GM18873 (cell line): ENCODE results near the gene PROSER3.
A peak's percentile ranks its signal among the peaks of the same experiment; 100 is the strongest.

Source experiments
- ATAC-seq: cut with Tn5 transposase; IDR thresholded peaks from one replicate; pipeline ENCODE4 v1.9.1; 2021; ENCODE audit warnings: mild to moderate bottlenecking, moderate library complexity, moderate number of reproducible peaks; ENCODE audit not compliant: unreplicated experiment, low FRiP score

Gene PROSER3

DNA sequence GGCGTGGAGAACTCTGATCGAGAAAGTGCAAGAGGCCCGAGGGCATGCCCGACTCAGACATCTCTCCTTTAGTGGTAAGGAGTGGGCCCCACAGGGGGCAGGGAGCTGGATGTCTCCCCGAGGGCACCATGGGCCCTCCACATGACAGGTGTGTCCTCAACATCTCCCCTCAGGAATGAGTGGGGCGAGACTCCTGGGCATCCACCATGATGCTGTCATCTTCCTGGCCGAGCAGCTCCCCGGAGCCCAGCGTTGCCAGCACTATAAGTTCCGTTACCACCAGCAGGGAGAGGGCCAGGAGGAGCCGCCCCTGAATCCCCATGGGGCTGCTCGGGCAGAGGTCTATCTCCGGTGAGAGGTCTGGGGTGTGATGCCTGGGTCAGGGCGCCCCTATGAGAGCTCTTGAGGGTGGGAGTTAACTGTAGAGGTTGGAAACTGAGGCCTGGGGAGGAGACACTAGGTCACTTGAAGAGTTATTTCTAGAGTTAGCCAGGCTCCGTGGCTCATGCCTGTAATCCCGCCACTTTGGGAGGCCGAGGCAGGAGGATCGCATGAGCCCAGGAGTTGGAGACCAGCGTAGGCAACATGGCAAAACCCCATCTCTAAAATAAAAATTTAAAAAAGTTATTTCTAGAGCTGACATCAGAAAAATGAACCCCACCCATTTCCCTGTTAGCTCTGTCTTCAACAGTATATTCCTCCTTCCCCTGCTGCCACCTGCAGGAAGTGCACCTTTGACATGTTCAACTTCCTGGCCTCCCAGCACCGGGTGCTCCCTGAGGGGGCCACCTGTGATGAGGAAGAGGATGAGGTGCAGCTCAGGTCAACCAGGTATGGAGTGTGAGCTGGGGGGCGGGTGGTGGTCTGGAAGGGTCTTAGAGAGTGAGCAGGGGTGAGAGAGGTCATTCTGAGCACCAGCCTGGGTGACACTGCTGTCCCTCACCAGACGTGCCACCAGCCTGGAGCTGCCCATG is 20.8 kb upstream of the PROSER3 start:
- no peak for ATAC-seq

DNA sequence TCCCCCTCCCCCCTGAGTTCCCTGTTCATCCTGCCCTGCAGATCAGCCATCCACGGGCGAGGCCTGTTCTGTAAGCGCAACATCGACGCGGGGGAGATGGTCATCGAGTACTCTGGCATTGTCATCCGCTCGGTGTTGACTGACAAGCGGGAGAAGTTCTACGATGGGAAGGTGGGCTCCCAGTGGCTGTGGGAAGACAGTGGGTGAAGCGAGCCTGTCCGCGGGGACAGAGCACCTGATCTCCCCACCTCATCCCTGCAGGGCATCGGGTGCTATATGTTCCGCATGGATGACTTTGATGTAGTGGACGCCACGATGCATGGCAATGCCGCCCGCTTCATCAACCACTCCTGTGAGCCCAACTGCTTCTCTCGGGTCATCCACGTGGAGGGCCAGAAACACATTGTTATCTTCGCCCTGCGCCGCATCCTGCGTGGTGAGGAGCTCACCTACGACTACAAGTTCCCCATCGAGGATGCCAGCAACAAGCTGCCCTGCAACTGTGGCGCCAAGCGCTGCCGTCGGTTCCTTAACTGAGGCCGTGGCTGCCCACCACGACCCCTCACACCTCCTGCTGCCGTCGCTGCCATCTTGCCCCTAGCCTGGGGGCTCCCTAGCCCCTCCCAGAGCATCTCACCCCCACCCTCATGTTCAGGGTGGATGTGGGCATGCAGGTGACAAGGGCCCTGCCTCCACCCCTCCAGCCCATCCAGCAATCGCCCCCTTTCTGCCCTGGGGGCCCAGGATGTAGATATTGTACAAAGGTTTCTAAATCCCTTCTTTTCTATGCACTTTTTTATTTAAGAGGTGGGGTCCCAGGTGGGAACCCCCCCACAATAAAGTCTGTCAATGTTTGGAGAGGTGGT is 19.7 kb upstream of the PROSER3 start:
- ATAC-seq, result no peak

- ATAC-seq, result no peak
Observed at GRCh38 chr19:35738887-35739229, 19.1 kb upstream of the PROSER3 start.

- ATAC-seq, result no peak
Observed at GRCh38 chr19:35739275-35740107, 18.5 kb upstream of the PROSER3 start.

GRCh38 chr19:35740108-35740422 is 17.9 kb upstream of the PROSER3 start:
- no peak for ATAC-seq

DNA sequence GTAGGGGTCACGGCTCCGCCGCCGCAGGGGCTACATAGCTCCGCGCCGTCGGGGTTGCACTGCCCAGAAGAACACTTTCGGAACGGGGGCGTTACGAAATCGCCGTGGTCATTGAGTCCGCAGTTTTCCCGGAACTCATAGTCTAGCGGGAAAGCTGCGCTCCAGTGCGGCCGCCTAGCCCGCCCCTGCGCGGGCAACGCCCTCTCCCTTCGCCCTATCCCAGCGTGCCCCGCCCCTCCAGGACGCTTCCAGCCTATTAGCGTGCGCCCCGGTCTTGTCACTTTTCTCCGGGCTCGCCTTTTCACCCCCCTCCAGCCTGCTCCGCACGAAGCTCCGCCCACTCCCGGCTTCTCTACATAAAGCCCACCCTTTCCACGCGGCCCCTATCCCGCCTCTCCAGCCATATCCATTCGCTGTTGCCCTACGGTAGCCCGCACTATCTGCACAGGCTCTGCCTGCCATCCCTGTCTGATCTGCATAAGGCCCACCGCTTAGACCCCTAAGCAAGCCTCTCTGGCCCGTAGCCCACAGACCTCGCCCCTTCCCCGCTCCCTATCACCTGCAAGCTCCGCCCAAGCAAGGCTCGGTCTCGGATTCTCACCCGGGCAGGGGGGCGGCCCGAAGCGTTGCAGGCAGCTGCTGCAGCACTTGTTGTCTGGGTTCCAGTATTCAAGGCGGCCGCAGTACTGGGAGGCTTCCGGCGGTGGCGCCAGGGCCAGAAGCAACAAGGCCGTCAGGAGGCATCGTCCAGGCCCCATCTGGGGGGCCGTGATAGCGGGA is 17.4 kb upstream of the PROSER3 start:
- peak; percentile 40 for ATAC-seq

DNA sequence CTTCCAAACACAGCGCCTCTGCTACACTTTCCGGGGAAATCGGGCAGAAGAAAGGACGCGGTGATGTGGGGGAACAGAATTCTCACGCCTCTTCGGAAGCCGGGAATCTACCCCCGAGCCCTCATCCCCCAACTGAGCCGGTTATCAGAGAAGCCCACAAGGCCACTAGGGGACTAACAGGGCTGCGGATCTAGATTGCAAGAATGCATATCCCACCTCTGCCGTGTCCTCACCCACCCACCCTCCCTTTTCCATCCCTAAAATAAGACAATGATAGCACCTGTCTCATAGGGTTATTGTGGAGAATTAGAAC is 16.8 kb upstream of the PROSER3 start:
- ATAC-seq, result no peak

- no peak for ATAC-seq
Observed at GRCh38 chr19:35742121-35742724, 15.8 kb upstream of the PROSER3 start, which contains the start of gene IGFLR1. Gene IGFLR1 (minus strand): TSS chr19:35742452. CDS start chr19:35741180, 1,272 bp downstream.

GRCh38 chr19:35743640-35744429 is 14.1 kb upstream of the PROSER3 start:
- ATAC-seq, result no peak

DNA sequence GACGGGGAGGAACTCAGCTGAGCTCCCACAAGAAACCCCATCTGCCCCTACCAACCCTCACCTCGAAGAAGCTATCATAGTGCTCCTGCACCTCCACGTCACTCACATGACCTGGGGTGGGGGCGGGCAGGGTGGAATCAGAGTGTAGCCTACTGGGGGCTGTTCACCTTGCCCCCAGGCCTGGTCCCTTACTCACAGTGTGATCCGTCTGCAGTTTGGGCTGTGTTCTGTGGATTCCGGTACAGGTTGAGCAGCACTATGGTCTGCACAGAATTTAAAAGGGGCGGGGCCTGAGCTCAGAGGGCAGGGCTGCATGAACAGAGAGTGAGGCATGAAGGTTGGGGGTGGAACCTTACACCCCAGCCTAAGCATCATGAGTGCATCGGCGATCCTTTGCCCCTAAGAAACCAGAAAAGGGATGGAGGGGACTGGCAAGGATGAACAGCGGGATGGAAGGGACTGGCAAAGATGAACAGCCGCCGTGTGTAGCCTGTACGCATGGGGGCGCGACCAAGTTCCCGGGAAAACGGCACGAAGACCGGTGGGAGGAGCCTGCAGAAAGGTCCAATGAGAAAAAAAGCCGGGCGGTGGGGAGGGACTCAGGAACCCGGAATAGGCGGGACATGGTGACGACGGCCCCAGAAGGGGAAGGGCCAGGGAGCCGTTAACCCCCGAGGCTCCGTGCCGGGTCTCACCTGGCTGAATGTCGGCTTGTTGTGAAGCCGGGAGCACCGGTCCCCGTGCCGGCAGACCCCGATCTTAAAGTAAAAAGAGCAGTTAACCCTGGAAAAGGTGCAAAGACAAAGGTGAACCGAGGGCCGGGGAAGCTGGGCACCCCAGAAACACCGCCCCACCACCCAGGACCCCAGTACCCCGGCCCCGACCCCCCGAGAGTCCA is 13.3 kb upstream of the PROSER3 start:
- no peak for ATAC-seq

GRCh38 chr19:35745328-35746086 is 12.5 kb upstream of the PROSER3 start, which contains the start of the genes PSENEN and U2AF1L4:
Gene PSENEN (plus strand): TSS chr19:35745651. CDS start chr19:35745931, 280 bp downstream.
Gene U2AF1L4 (minus strand): TSS chr19:35745418. CDS start chr19:35745391, 27 bp downstream.
- peak; percentile 37 for ATAC-seq

- no peak for ATAC-seq
Observed at GRCh38 chr19:35746087-35746462, 11.9 kb upstream of the PROSER3 start.

DNA sequence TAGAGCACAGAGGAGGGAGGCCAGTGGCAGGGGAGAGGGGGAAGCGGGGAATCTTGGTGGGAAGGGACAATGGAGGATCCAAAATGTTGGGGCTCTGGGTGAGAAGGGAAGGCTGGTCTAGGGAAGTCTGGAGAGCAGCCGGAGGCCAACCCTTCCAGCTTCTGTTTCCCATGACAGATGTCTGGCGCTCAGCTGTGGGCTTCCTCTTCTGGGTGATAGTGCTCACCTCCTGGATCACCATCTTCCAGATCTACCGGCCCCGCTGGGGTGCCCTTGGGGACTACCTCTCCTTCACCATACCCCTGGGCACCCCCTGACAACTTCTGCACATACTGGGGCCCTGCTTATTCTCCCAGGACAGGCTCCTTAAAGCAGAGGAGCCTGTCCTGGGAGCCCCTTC is 11.4 kb upstream of the PROSER3 start:
- ATAC-seq, result no peak

DNA sequence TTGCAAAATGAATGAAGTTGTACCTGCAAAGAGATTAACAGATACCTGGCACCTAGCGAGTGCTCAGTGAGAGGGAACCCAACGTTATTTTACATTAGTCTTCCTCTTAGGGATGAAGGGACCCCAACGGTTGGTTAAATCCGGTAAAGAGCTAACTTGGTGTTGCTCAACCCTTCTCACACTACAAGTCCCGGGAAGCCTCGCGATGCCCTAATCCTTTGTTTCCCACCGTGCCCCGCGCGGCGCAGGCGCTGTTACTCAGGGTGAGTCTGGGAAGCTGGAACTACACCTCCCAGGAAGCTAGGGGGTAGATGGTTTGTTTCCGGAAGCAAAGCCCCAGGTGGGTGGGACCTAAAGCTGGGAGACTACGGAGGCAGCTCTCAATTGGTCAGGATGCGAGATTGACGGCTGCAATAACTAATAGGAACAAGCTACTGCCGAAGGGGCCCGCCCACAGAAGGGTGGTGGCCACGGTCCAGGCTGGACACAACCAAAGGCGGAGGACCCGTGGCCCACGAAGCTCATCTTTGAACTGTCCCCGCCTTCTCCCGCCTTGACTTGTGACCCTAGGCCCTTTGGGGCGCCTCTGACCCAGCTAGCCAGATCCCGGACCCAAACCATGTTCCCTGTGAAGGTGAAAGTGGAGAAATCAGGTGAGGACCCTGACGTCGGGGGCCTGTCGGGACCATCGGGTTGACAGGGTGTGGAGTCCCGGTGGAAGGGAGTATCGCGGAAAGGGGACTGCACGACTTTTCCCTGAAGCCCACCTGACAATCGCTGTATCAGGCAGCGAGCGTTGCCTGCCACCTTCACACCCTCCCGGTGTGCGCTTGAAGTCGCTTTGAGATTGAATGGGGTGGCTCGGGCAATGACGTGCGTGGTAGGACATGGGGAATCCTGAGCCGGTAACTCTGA is 9.6 kb upstream of the PROSER3 start, which contains the start of gene LIN37:
Gene LIN37, plus strand, starts transcription at position 471 of the 915 bp plus-strand sequence. Its CDS starts 149 bp downstream, at position 620.
- ATAC-seq, result peak; percentile 79

- no peak for ATAC-seq
Observed at GRCh38 chr19:35750167-35750566, 7.8 kb upstream of the PROSER3 start.
